Temporal lobe (tissue), 2 donors: ENCODE results near the gene ANKRD33B. TPM values are rescaled to one million over a fixed set of nuclear protein-coding genes. Genes with fewer than 3 reads are reported as not detected.

ENCODE experiments used
- small RNA-seq: library from RNA; depleted of rRNA; stranded (forward); fragments of <200 nt; gene quantifications from one replicate; pipeline ENCODE3, GENCODE V24; 2014; ENCODE audit warnings: low replicate concordance
- total RNA-seq: library from RNA; depleted of rRNA; stranded (reverse); fragments of >200 nt; gene quantifications from one replicate; pipeline ENCODE4 v1.2.3, GENCODE V29; 2014

ANKRD33B gene
- total RNA-seq, 1 donor from 2014 or later: 3.0 TPM

Small RNAs within 50 kb of the gene (small RNA-seq; reads per million reads assigned to genes)
- gene AC012629.4 (not detected), gene AC112200.1 (not detected)

Other genes with a start within 250 kb of the ANKRD33B start
- gene MARCHF6, start 210.4 kb upstream of the ANKRD33B start, total RNA-seq: 270 TPM
- gene ROPN1L, start 122.2 kb upstream of the ANKRD33B start, total RNA-seq: 2.0 TPM
- 16.2 TPM for gene DAP, start 197.2 kb downstream of the ANKRD33B start, total RNA-seq